A549 (cell line): ENCODE measurements around the gene PSMA3. TPM values are rescaled to one million over a fixed set of nuclear protein-coding genes. Genes with fewer than 3 reads are reported as not detected.

ENCODE experiments used
- ATAC-seq, 2 experiments: fragments of 200-7000 bp in 1 of 2; fragments of >200 bp in 1 of 2; cut with Nextera tagmentation in 1 of 2; cut with Tn5 transposase in 1 of 2; 3 replicates each; pipeline versions ENCODE4 v1.8.0 to v1.9.1; 2018 to 2020; ENCODE audit warnings: mild to moderate bottlenecking in 1 of 2, moderate library complexity in 1 of 2
- CTCF ChIA-PET: fragments of 300-600 bp; sonication (Branson Sonifier 250); formaldehyde crosslinking; extraction: SDS; loops from one replicate; lab custom pipeline; 2021; ENCODE audit warnings: antibody characterized with exemption, inconsistent platforms; lab: Yijun Ruan, JAX
- POLR2A ChIA-PET: fragments of 350-600 bp; formaldehyde crosslinking; extraction: SDS; loops from one replicate; lab custom pipeline; 2021; ENCODE audit warnings: antibody characterized with exemption, inconsistent platforms; lab: Yijun Ruan, JAX
- DNase-seq, 2 experiments: peaks; one replicate each; pipeline versions ENCODE4 v3.0.0 to v3.0.0-alpha.2; 2011 to 2016; ENCODE audit warnings: low read depth in 1 of 2, low spot score in 1 of 2
- FAIRE-seq: peaks from 2 replicates; lab custom pipeline; 2011; peaks lifted over from hg19 to GRCh38; lab: Jason Lieb, UNC
- H3K27ac ChIP-seq, 2 experiments: fragments of >200 bp; sonication (Bioruptor Twin); formaldehyde crosslinking; 3 replicates each; pipeline ENCODE4 v1.5.1; 2016 to 2017
- H3K4me1 ChIP-seq: fragments of >200 bp; sonication (Bioruptor Twin); formaldehyde crosslinking; 3 replicates; pipeline ENCODE4 v1.6.1; 2016
- H3K4me2 ChIP-seq: fragments of >200 bp; sonication (Bioruptor Twin); formaldehyde crosslinking; 3 replicates; pipeline ENCODE4 v1.6.1; 2016
- H3K4me3 ChIP-seq: fragments of >200 bp; sonication (Bioruptor Twin); formaldehyde crosslinking; 3 replicates; pipeline ENCODE4 v1.5.1; 2016
- H3K9me3 ChIP-seq: fragments of >200 bp; sonication (Bioruptor Twin); formaldehyde crosslinking; 3 replicates; pipeline ENCODE4 v1.6.1; 2016
- BCL3 ChIP-seq: fragments of >200 bp; sonication (Bioruptor Twin); formaldehyde crosslinking; IDR thresholded peaks from 3 replicates; pipeline ENCODE4 v1.6.1; 2016
- CTCF ChIP-seq: fragments of >200 bp; sonication (Bioruptor Twin); formaldehyde crosslinking; IDR thresholded peaks from 3 replicates; pipeline ENCODE4 v1.5.1; 2016
- FOSL2 ChIP-seq, 2 experiments: fragments of 450-650 bp in 1 of 2; fragments of >200 bp in 1 of 2; sonication (Bioruptor Twin) in 1 of 2; formaldehyde crosslinking; IDR thresholded peaks; 2 replicates each; pipeline versions ENCODE4 v1.5.0 to v1.6.1; 2016 to 2020; ENCODE audit warnings: mild to moderate bottlenecking in 1 of 2, moderate library complexity in 1 of 2
- FOXS1 ChIP-seq: fragments of 250-450 bp; sonication (Bioruptor Pico); IDR thresholded peaks from 2 replicates; pipeline ENCODE4 v1.5.0; 2020; ENCODE audit warnings: mild to moderate bottlenecking, moderate library complexity
- HMGXB4 ChIP-seq: fragments of 250-450 bp; sonication (Bioruptor Pico); IDR thresholded peaks from 2 replicates; pipeline ENCODE4 v1.5.0; 2021; ENCODE audit warnings: mild to moderate bottlenecking, moderate library complexity, borderline replicate concordance
- PBX3 ChIP-seq: IDR thresholded peaks from 2 replicates; pipeline ENCODE4 v1.6.1; 2012
- RAD21 ChIP-seq, 2 experiments: fragments of >200 bp in 1 of 2; sonication (Bioruptor Twin) in 1 of 2; formaldehyde crosslinking in 1 of 2; IDR thresholded peaks in 1 of 2; conservative IDR thresholded peaks in 1 of 2; 2 replicates in 1 of 2; 3 replicates in 1 of 2; pipeline ENCODE4 v1.6.1; 2012 to 2018; ENCODE audit warnings: inconsistent platforms in 1 of 2
- REST ChIP-seq: fragments of 200-600 bp; sonication (generic); IDR thresholded peaks from 2 replicates; pipeline ENCODE4 v1.6.1; 2016; ENCODE audit warnings: antibody characterized with exemption, mild to moderate bottlenecking, moderate library complexity
- TFCP2L1 ChIP-seq: fragments of 250-450 bp; sonication (Bioruptor Pico); IDR thresholded peaks from 2 replicates; pipeline ENCODE4 v1.5.0; 2021; ENCODE audit warnings: mild to moderate bottlenecking
- USF2 ChIP-seq: fragments of 450-650 bp; IDR thresholded peaks from 2 replicates; pipeline ENCODE4 v1.6.1; 2014; ENCODE audit warnings: antibody characterized with exemption
- ZFP36 ChIP-seq: fragments of 450-650 bp; IDR thresholded peaks from 2 replicates; pipeline ENCODE4 v1.6.1; 2014; ENCODE audit warnings: borderline replicate concordance; ENCODE audit not compliant: partially characterized antibody
- ZSCAN20 ChIP-seq: fragments of 250-450 bp; sonication (Bioruptor Pico); IDR thresholded peaks from 2 replicates; pipeline ENCODE4 v1.8.0; 2022; ENCODE audit warnings: mild to moderate bottlenecking, moderate library complexity
- WGBS: methylation state at CpG from one replicate; pipeline ENCODE4 v1.1.6; 2017; ENCODE audit errors: missing lambda C conversion rate; 5-methylcytosine and 5-hydroxymethylcytosine counted together
- polyA plus RNA-seq, 4 experiments: library from polyadenylated mRNA; depleted of rRNA in 3 of 4; stranded (reverse); fragments of >200 nt; fragmentation: RNase III in 1 of 4; extraction: RNeasy Plus Mini Kit Qiagen cat#74134 plus additional on column Dnase treatment in 1 of 4; gene quantifications; 2 replicates in 3 of 4; 3 replicates in 1 of 4; pipeline ENCODE4 v1.2.3, GENCODE V29; 2011 to 2017

Gene PSMA3
- polyA plus RNA-seq, 2 of the 4 experiments (the other 2 are of a cell fraction), result 260 to 410 TPM

GRCh38 chr14:58270628-58271027 is 26.0 kb downstream of the PSMA3 start:
- no peak overlapping the region for H3K27ac ChIP-seq
- H3K9me3 ChIP-seq, result no peaks in the 10 kb centered on the region
- WGBS, result 74% methylated on average over 2 of the region's 2 CpGs
- no peak overlapping the region for H3K4me3 ChIP-seq
- TF ChIP-seq CTCF (no peak), ZSCAN20 (CRISPR knock-in tag) (no peak), TFCP2L1 (CRISPR knock-in tag) (no peak), FOSL2 (IDR thresholded peaks at IDR 0.05) (no peak), FOSL2 (CRISPR knock-in tag; IDR thresholded peaks at IDR 0.05) (no peak), PBX3 (no peak), ZFP36 (no peak), USF2 (no peak), RAD21 (conservative IDR thresholded peaks at IDR 0.05 in 1 of 2, IDR thresholded peaks at IDR 0.05 in 1 of 2) (no peak), REST (no peak)
- ChIA-PET CTCF (no interaction called here), POLR2A (no interaction called here)
- H3K4me2 ChIP-seq, result no peak overlapping the region
- no peak for FAIRE-seq
- DNase-seq, result no peak
- peaks cover 19% of the 10 kb centered on the region for H3K4me1 ChIP-seq
- ATAC-seq, result no peak

- Histone ChIP-seq H3K4me1 (peaks cover 32% of the 10 kb centered on the region), H3K4me2 (peak overlapping the region; percentile 38; the same call in 2 of the 3 replicates)
- TF ChIP-seq FOXS1 (CRISPR knock-in tag), result no peak
- 0 out of 5 replicates have a peak, but pooled peaks of 1 of the 2 experiments have one; percentile 4 for TF ChIP-seq RAD21 (conservative IDR thresholded peaks at IDR 0.05 in 1 of 2, IDR thresholded peaks at IDR 0.05 in 1 of 2)
- TF ChIP-seq BCL3, result 0 out of 3 replicates have a peak, but pooled peaks have one; percentile 17
- no peak for TF ChIP-seq HMGXB4 (CRISPR knock-in tag)
- TF ChIP-seq, all 56 proteins: peak for 2
- ChIA-PET CTCF (interaction anchor here (2.4 kb wide), 1 partner anchor 8 kb away, joined by 8 read pairs; no protein-coding TSS in a partner anchor), POLR2A (interaction anchor here (0.5 to 3.5 kb wide), 2 partner anchors 13 to 25 kb away, joined by 3 to 12 read pairs; partner anchors contain the start of gene ARID4A)
- WGBS, result 39% methylated on average over 4 of the region's 4 CpGs
- Histone ChIP-seq H3K27ac (no peak overlapping the region), H3K9me3 (no peaks in the 10 kb centered on the region), H3K4me3 (no peak overlapping the region)
- FAIRE-seq, result no peak
- DNase-seq, result peak; percentile 8 to 75
- ATAC-seq, result peak; percentile 56 to 66; a peak in 5 of 6 replicates
Observed at GRCh38 chr14:58272588-58273372, 28.1 kb downstream of the PSMA3 start.
